Esophagus squamous epithelium (tissue), 4 donors: ENCODE data around the gene PLPP7.

Experiments
- CTCF ChIP-seq, 6 experiments: fragments of 450-650 bp in 4 of 6; fragments of 200-600 bp in 2 of 6; sonication (generic) in 2 of 6; IDR thresholded peaks; one replicate each; pipeline ENCODE4 v1.5.1; 2016 to 2019; ENCODE audit warnings: antibody characterized with exemption in 6 of 6, mild to moderate bottlenecking in 4 of 6, moderate library complexity in 4 of 6
- POLR2A ChIP-seq, 4 donors: fragments of 450-650 bp; IDR thresholded peaks; one replicate each; pipeline ENCODE4 v1.6.1; 2017; ENCODE audit warnings: antibody characterized with exemption in 4 of 4, mild to moderate bottlenecking in 4 of 4, moderate library complexity in 3 of 4

GRCh38 chr9:131263701-131264100 lies 25.8 kb upstream of the PLPP7 start:
- TF ChIP-seq CTCF (IDR thresholded peaks at IDR 0.05) = no peak
- no peak for TF ChIP-seq POLR2A (IDR thresholded peaks at IDR 0.05)
